ENCODE data around the gene RPL13.

GRCh38 chr16:89577055-89577759 is 16.7 kb downstream of the RPL13 start:
- TF ChIP-seq CTCF (IDR thresholded peaks at IDR 0.05; ENCODE audit: low read depth, low read length, poor library complexity, severe bottlenecking) (no peak), EZH2phosphoT487 (IDR thresholded peaks at IDR 0.05; ENCODE audit: borderline replicate concordance, low read length) (no peak)
